ENCODE results near the gene BLZF1. TPM values are rescaled to one million over a fixed set of nuclear protein-coding genes. Genes with fewer than 3 reads are reported as not detected.

Gene BLZF1
- total and polyA plus RNA-seq, 2 of the 8 experiments (the other 6 are each of a cell fraction or from before 2014, with no cell fraction given) = 1.8 to 10.3 TPM

DNA sequence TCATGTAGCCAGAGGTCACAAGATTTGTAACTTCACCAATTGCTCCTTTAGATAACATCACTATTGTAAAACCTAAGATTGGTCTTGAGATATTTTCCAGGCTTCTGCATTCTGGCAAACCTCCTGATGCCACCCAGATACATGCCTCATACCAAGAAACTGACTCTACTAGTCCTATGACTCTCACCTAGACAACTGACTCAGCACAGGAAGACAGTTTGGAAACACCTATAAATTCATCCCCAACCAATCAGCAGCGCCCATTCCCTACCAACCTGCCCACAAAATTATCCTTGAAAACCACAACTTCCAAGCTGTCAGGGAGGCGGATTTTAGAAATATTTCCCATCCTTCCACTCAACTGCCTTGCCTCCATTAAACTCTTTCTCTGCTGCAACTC is 3.0 kb upstream of the BLZF1 start (continued):
- TF ChIP-seq HDAC6 (IDR thresholded peaks at IDR 0.05; ENCODE audit: low read depth, low read length) (no peak), POU5F1 (IDR thresholded peaks at IDR 0.05; ENCODE audit: low read depth, low read length) (no peak), CTBP2 (IDR thresholded peaks at IDR 0.05; ENCODE audit: borderline replicate concordance, insufficient read depth, insufficient read length, low read length) (no peak), SP1 (IDR thresholded peaks at IDR 0.05; ENCODE audit: low read depth, low read length) (no peak)
- TF ChIP-seq, protein P1, sequence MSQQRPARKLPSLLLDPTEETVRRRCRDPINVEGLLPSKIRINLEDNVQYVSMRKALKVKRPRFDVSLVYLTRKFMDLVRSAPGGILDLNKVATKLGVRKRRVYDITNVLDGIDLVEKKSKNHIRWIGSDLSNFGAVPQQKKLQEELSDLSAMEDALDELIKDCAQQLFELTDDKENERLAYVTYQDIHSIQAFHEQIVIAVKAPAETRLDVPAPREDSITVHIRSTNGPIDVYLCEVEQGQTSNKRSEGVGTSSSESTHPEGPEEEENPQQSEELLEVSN (IDR thresholded peaks at IDR 0.05) = no peak
